GM23248 (cell line): ENCODE data around the gene RAD51B. TPM values are rescaled to one million over a fixed set of nuclear protein-coding genes. Genes with fewer than 3 reads are reported as not detected.

Experiments used
- DNase-seq: peaks from one replicate; pipeline ENCODE4 v3.0.0-alpha.2; 2015
- H2AFZ ChIP-seq: fragments of 200-600 bp; sonication (generic); 2 replicates; pipeline ENCODE4 v1.6.1; 2016; ENCODE audit warnings: antibody characterized with exemption
- H3F3A ChIP-seq: fragments of 200-600 bp; sonication (generic); 2 replicates; pipeline ENCODE4 v1.6.1; 2016; ENCODE audit warnings: mild to moderate bottlenecking, antibody characterized with exemption, mixed run types; ENCODE audit not compliant: insufficient read depth
- H3K27ac ChIP-seq: fragments of 200-600 bp; sonication (generic); 2 replicates; pipeline ENCODE4 v1.5.1; 2016; ENCODE audit warnings: mild to moderate bottlenecking
- H3K27me3 ChIP-seq: fragments of 200-600 bp; sonication (generic); replicated peaks from 2 replicates; pipeline ENCODE4 v1.6.1; 2016; ENCODE audit warnings: mild to moderate bottlenecking; ENCODE audit not compliant: insufficient read depth
- H3K36me3 ChIP-seq: fragments of 200-600 bp; sonication (generic); 2 replicates; pipeline ENCODE4 v1.6.1; 2016; ENCODE audit warnings: low read depth, mild to moderate bottlenecking
- H3K4me1 ChIP-seq: fragments of 200-600 bp; sonication (generic); 2 replicates; pipeline ENCODE4 v1.6.1; 2016; ENCODE audit warnings: mild to moderate bottlenecking; ENCODE audit not compliant: insufficient read depth
- H3K4me2 ChIP-seq: fragments of 200-600 bp; sonication (generic); one replicate; pipeline ENCODE4 v1.6.1; 2016; ENCODE audit warnings: mild to moderate bottlenecking; ENCODE audit not compliant: unreplicated experiment
- H3K4me3 ChIP-seq: fragments of 200-600 bp; sonication (generic); 2 replicates; pipeline ENCODE4 v1.5.1; 2016; ENCODE audit warnings: mild to moderate bottlenecking
- H3K79me2 ChIP-seq: fragments of 200-600 bp; sonication (generic); 2 replicates; pipeline ENCODE4 v1.6.1; 2016; ENCODE audit warnings: mild to moderate bottlenecking; ENCODE audit not compliant: insufficient read depth
- H3K9ac ChIP-seq: fragments of 200-600 bp; sonication (generic); 2 replicates; pipeline ENCODE4 v1.6.1; 2016; ENCODE audit warnings: mild to moderate bottlenecking
- H3K9me2 ChIP-seq: fragments of 200-600 bp; sonication (generic); 2 replicates; pipeline ENCODE4 v1.6.1; 2016; ENCODE audit warnings: mixed run types, mild to moderate bottlenecking, moderate library complexity; ENCODE audit not compliant: insufficient read depth
- H3K9me3 ChIP-seq: fragments of 200-600 bp; sonication (generic); one replicate; pipeline ENCODE4 v1.6.1; 2017; ENCODE audit warnings: low read depth
- H4K20me1 ChIP-seq: fragments of 200-600 bp; sonication (generic); 2 replicates; pipeline ENCODE4 v1.6.0; 2016; ENCODE audit not compliant: insufficient read depth
- EZH2 ChIP-seq: fragments of 200-600 bp; sonication (generic); IDR thresholded peaks from 2 replicates; pipeline ENCODE4 v1.6.1; 2018; ENCODE audit warnings: antibody characterized with exemption, mild to moderate bottlenecking; ENCODE audit not compliant: insufficient read depth, poor library complexity, severe bottlenecking
- EZH2phosphoT487 ChIP-seq: fragments of 200-600 bp; sonication (generic); IDR thresholded peaks from 2 replicates; pipeline ENCODE4 v1.6.1; 2018; ENCODE audit warnings: antibody characterized with exemption, moderate library complexity, mild to moderate bottlenecking, low read depth; ENCODE audit not compliant: insufficient read depth
- WGBS, 2 experiments: methylation state at CpG; one replicate each; pipeline ENCODE4 v1.1.6; 2015 to 2017; ENCODE audit warnings: low lambda C conversion rate in 2 of 2, low coverage in 1 of 2; ENCODE audit errors: missing lambda C conversion rate in 2 of 2; 5-methylcytosine and 5-hydroxymethylcytosine counted together
- in situ Hi-C: fragments of 300-500 bp; cut with MboI; formaldehyde crosslinking; loops from 2 replicates; pipeline ENCODE4 v1.15.0; 2020
- polyA plus RNA-seq: library from polyadenylated mRNA; unstranded; fragments of >200 nt; fragmentation: Nextera tagmentation; extraction: Ambion mirVana; gene quantifications from 2 replicates; pipeline ENCODE4 v1.2.1, GENCODE V29; 2016
- total RNA-seq: library from RNA; depleted of rRNA; stranded (reverse); fragments of >200 nt; shearing (Covaris generic); gene quantifications from 2 replicates; pipeline ENCODE4 v1.2.3, GENCODE V29; 2014

The RAD51B gene
- total and polyA plus RNA-seq, 2 experiments from 2014 or later, result 4.0 to 8.8 TPM

- DNase-seq, result no peak
- no peaks in the 10 kb centered on the region for H3K79me2 ChIP-seq
- 62 to 67% methylated on average over 2 of the region's 2 CpGs for WGBS, 2 experiments
- H3K9ac ChIP-seq, result no peak overlapping the region
- peaks cover 19% of the 10 kb centered on the region for H3F3A ChIP-seq
- no peak overlapping the region for H3K4me3 ChIP-seq
- no peaks in the 10 kb centered on the region for H3K27me3 ChIP-seq
- H4K20me1 ChIP-seq, result no peaks in the 10 kb centered on the region
- peaks cover 20% of the 10 kb centered on the region for H3K4me1 ChIP-seq
- in situ Hi-C loops, result no loop called here
- H2AFZ ChIP-seq, result no peak overlapping the region
- TF ChIP-seq EZH2 (no peak), EZH2phosphoT487 (no peak)
- H3K9me3 ChIP-seq, result no peaks in the 10 kb centered on the region
- no peaks in the 10 kb centered on the region for H3K9me2 ChIP-seq
- no peak overlapping the region for H3K4me2 ChIP-seq
- no peak overlapping the region for H3K27ac ChIP-seq
- no peaks in the 10 kb centered on the region for H3K36me3 ChIP-seq
Measured at GRCh38 chr14:68439676-68440075, 620.1 kb downstream of the RAD51B start.

GRCh38 chr14:68440820-68441219, 621.2 kb downstream of the RAD51B start:
- H2AFZ ChIP-seq, result no peak overlapping the region
- in situ Hi-C loops, result no loop called here
- no peak overlapping the region for H3K27ac ChIP-seq
- no peak overlapping the region for H3K4me2 ChIP-seq
- no peaks in the 10 kb centered on the region for H3K36me3 ChIP-seq
- no peaks in the 10 kb centered on the region for H3K9me2 ChIP-seq
- no peaks in the 10 kb centered on the region for H3K9me3 ChIP-seq
- no peaks in the 10 kb centered on the region for H3K79me2 ChIP-seq
- peak; percentile 32 for DNase-seq
- H3K4me1 ChIP-seq, result peaks cover 24% of the 10 kb centered on the region
- no peak for TF ChIP-seq EZH2phosphoT487
- TF ChIP-seq EZH2, result no peak
- H3K9ac ChIP-seq, result no peak overlapping the region
- no peaks in the 10 kb centered on the region for H3K27me3 ChIP-seq
- H4K20me1 ChIP-seq, result no peaks in the 10 kb centered on the region
- no peak overlapping the region for H3K4me3 ChIP-seq
- H3F3A ChIP-seq, result peaks cover 15% of the 10 kb centered on the region

- H3K79me2 ChIP-seq, result no peaks in the 10 kb centered on the region
- no peaks in the 10 kb centered on the region for H3K9me3 ChIP-seq
- H3K4me1 ChIP-seq, result peaks cover 24% of the 10 kb centered on the region
- no peak overlapping the region for H3K9ac ChIP-seq
- H3K9me2 ChIP-seq, result no peaks in the 10 kb centered on the region
- in situ Hi-C loops, result no loop called here
- H3K36me3 ChIP-seq, result no peaks in the 10 kb centered on the region
- 96 to 98% methylated on average over 3 of the region's 3 CpGs for WGBS, 2 experiments
- no peak overlapping the region for H3K4me2 ChIP-seq
- H4K20me1 ChIP-seq, result no peaks in the 10 kb centered on the region
- H2AFZ ChIP-seq, result no peak overlapping the region
- H3F3A ChIP-seq, result peaks cover 15% of the 10 kb centered on the region
- DNase-seq, result peak; percentile 70
- H3K27me3 ChIP-seq, result no peaks in the 10 kb centered on the region
- H3K4me3 ChIP-seq, result no peak overlapping the region
- no peak overlapping the region for H3K27ac ChIP-seq
- TF ChIP-seq EZH2phosphoT487, result no peak
- TF ChIP-seq EZH2, result no peak
Measured at GRCh38 chr14:68441542-68441941, 622.0 kb downstream of the RAD51B start.

DNA sequence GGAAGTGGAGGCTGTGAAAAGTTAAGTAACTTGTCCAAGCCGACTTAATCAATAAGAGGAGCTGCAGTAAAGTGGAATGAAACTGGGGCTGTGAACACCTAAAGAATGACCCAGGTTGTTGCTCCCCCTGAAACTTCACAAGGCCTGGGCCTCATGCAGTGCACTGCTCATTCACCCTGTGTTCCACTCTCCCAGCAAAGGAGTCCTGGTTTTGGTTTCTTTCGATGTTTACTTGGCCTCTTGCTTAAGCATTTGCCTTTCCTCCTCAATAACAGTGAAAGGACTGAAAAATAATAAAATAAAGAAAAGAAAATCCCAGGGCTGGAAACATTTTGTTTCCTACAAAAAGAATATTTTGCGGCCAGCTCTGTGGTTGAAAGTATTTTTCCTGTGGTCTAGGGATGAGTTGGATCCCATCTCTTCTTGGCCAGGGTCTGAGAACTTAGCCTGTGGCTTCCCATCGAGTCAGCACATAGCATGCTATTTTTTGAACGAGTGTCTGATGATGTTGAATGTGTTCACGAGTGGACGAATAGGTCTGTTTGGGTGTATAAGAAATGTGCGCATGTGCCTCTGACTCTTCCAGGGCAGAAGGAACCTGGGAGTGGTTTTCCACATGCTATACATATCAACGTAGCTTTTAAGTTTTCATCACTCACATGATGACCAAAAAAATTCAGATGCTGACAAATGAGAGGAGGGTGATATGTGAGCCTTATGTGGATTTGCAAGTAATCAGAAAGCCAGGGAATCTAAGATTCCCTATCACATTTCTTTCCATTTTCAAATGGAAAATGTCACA, 623.5 kb downstream of the RAD51B start:
- Histone ChIP-seq H3K9ac (peak overlapping the region; percentile 21), H3K4me3 (peak overlapping the region; percentile 40; the same call in 1 of the 2 replicates), H3K4me2 (peak overlapping the region; percentile 54), H3K9me2 (no peaks in the 10 kb centered on the region), H3K27me3 (no peaks in the 10 kb centered on the region), H3K4me1 (peaks cover 24% of the 10 kb centered on the region), H3K36me3 (no peaks in the 10 kb centered on the region), H4K20me1 (no peaks in the 10 kb centered on the region), H3K27ac (peak overlapping the region; percentile 65), H3K9me3 (no peaks in the 10 kb centered on the region), H3F3A (peaks cover 15% of the 10 kb centered on the region), H2AFZ (peak overlapping the region; percentile 22), H3K79me2 (no peaks in the 10 kb centered on the region)
- DNase-seq, result peak; percentile 64
- in situ Hi-C loops, result no loop called here
- TF ChIP-seq EZH2phosphoT487, result no peak
- no peak for TF ChIP-seq EZH2
- 18 to 23% methylated on average over 9 of the region's 9 CpGs for WGBS, 2 experiments
